ENCODE measurements around the gene BPIFB6.
"Not testable (repeated sequence)": the region's sequence is repeated elsewhere in the genome, so short reads cannot be mapped to it uniquely, and the experiment has no call there.

BPIFB6 gene

DNA sequence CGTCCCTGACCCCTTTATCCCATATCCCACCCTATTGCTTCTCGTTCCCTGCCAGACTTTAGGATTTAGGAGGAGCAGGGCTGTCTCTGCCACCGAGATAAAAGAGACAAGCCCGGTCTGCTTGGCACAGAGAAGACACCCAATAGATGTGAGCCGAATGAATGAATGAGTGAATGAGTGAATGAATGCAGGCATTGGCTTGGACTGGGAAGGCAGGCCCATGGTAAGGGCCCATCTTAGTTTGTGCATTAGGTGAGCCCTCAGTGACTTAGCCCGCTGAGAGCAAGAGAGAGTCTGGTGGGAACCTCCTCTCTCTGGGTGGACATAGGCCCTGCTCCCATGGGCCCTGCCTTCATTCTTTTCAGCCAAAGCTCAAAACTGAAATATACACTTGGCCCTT is 879 bp upstream of the BPIFB6 start:
- no peak for DNase-seq

DNA sequence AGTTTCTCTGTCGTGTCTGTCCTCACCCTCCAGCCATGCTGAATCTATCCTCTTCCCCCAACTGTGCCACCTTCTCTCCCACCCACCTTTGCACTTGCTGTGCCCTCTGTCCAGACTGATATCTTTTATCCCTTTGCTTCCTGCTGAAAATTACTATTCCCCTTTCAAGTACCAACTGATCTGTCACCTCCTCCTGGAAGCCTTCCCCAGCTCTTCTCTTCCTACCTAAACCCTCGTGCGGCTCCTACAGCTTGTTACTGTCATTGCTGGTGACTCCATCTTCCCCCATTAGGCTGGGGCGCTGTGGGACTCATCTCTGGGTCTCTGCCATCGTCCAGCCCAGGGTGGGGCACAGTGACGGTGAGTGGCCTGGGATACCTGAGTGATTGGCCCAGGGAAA is 1.1 kb downstream of the BPIFB6 start:
- DNase-seq, result no peak

DNA sequence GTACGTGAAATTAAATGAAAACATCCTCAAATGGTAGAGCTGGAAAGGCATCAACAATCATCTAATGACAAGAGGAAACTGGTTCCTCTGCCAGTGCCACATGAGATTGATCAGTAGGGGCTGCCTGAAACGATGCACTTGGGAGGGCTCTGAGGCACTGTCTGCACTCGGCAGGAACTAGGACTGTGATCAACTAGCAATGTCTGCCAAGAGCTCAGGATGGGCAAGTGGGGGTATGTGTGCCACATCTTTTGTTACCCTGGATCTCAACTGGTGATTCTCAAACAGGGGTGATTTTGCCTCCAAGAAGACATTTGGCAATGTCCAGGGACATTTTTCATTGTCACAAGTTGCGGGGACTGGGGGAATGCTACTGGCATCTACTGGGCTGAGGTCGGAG is 1.9 kb downstream of the BPIFB6 start:
- DNase-seq, result no peak

DNA sequence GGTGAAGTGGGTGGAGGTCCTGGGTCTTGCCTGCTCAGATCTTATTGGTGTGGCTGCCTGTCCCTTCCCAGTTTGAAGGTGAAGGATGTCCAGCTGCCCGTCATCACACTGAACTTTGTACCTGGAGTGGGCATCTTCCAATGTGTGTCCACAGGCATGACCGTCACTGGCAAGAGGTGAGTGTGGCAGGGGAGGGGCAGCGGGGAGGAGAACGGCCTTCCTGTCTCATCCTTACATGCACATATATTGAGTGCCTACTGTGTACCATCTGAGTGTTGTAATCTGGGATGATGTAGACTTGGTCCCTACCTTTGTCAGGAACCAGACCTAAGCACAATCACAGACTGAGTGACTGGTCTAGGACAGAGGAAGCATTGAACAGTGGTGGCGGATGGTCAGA is 2.7 kb downstream of the BPIFB6 start:
- no peak for DNase-seq

DNA sequence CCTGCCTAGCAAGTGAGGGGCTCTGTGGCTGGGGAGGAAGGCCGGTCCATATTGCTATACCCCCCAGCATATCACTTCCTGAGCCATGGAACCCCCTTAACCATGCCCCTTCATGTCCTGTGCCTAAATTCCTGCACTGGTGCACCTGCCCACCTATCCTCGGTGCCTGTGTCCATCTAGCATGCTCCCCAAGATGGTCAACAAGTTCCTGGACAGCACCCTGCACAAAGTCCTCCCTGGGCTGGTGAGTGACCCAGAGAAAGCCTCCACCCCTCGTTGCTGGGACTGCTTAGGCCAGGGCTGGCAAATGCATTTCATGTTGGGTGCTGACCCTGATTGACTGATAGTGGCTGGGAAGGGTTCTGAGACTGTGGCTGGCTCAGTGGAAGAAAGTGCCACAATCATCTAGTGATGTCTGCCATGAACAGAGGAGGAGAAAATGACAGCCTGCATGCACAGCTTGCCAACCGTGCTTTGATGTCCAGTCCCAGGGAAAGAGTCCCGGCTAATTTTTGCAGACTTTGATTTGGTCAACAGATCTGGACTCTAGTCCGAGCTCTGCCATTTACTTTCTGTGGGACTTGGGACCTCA is 3.5 kb downstream of the BPIFB6 start:
- no peak for DNase-seq

DNA sequence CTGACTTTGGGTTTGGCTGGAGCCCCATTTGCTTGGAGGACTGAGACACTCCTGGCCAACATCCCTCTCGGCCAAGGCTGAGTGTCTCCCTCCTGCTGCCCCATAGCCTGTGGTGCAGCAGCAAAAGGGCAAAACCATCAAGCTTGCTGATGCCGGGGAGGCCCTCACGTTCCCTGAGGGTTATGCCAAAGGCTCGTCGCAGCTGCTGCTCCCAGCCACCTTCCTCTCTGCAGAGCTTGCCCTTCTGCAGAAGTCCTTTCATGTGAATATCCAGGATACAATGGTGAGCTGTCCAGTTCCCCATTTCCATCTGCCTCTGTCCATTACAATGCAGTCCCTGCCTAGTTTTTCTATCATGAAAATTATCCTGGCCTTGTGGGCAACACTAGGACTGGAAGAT is 6.0 kb downstream of the BPIFB6 start:
- no peak for DNase-seq

DNA sequence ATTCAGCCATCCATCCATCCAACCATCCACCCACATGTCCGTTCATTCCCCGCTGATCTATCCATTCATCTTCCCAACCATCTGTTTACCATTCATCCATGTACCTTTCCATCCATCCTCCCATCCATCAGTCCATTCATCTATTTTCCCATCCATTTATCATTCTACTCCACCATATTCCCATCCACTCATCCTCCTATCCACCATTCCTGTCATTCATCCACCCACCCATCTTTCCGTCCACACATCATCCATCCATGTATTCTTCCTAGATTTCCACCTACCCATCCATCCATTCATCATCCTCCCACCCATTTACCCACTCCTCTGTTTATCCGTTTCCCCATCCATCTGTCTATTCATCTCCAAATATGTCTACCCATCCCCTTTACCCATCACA is 6.8 kb downstream of the BPIFB6 start:
- DNase-seq, result no peak

DNA sequence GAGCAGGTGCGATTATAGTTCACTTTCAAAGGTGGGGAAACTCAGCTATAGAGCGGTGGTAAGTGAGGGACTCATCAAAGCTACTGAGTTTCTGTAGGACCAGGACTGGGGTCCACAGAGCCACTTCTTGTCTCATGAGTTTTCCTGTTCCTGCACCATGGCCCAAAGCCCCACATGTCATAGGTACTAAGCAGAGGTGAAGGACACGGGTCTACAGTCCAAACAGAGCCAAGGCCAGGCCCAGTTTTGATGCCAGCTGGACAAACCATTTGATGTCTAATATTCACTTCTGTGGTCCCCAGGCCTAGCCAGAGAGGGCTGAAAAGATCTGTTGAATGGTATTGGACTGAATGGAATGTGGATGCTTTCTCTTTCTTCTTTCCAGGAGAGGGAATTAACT is 11.0 kb downstream of the BPIFB6 start:
- no peak for DNase-seq

DNA sequence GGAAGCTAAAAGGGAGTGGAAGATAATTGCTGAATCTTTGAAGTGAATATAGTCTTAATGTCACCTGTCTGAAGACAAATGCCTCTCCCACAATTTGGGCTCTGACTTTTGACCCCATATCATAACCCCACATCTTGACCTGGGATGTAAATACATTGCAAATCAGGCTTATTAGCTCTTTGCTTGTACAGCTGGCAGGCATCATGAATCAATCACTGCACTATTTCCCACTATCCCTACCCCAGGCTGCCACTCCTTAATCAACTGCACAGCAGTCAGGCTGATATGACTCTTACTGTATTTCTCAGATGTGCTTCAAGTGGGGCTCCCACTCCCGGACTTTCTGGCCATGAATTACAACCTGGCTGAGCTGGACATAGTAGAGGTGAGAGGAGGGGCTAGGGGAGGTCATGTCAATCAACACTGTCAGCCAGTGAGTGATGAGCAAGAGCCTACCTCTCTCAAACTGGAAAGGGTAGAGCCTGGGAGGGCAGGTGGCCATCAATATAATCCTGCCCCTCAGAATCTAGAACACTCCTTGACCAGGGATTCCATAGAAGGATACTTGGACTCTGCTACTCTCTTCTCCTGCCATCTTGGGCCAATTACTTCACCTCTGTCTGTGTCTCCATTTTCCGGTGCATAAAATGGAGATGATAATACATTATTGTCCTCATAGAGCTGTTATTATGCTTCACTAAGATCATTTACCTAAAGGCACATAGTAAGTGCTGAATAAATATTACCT is 11.7 kb downstream of the BPIFB6 start:
- no peak for DNase-seq

DNA sequence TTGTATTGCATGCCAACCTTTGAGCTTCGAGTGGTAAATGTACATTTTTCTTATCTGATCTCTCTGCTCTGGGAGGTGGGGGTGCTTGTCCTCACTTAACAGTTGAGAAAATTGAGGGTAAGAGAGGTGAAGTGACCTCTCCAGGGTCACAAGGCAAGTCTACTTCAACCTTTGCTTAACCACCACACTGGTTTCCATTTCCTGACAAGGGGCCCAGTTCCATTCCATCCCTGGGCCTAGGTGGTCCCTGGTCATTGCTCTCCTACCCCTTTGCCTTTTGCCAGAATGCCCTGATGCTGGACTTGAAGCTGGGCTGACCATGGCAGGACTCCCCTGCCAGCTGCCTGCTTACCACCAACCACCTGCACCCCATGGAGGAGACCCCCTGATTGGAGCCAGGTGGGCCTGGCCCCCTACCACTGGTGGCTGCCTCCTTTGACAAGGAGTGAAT is 12.3 kb downstream of the BPIFB6 start:
- no peak for DNase-seq

DNA sequence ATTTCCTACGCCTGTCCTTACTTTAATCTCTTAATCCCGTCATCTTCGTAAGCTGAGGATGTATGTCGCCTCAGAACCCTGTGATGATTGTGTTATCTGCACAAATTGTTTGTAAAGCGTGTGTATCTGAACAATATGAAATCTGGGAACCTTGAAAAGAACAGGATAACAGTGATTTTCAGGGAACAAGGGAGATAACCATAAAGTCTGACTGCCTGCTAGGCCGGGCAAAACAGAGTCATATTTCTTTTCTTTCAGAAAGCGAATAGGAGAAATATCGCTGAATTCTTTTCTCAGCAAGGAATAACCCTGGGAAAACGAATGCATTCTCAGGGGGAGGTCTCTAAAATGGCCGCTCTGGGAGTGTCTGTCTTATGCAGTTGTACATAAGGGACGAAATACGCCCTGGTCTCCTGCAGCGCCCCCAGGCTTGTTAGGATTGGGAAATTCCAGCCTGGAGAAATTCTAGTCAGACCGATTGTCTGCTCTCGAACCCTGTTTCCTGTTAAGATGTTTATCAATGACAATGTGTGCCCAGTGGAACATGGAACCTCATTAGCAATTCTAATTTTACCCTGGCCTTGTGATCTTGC is 13.8 kb downstream of the BPIFB6 start:
- not testable (repeated sequence) for DNase-seq

DNA sequence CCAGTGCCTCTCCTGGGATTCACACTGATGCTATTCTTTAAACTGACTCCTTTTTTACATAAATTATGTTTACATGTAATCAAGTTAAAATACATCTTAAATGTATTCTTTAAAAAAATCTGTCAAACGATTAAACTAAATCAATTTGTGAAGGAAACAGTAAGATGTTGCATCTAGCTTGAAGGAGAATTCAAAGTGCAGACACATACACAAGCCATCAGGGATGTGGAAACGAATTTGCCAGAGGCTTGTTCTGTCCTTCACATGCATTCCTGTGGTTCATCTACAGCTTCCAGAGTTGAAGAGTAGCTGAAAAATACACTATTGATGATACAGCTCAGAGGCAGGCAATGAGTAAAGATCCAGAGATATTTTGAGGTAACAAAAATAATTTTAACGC is 15.0 kb downstream of the BPIFB6 start:
- DNase-seq, result no peak

DNA sequence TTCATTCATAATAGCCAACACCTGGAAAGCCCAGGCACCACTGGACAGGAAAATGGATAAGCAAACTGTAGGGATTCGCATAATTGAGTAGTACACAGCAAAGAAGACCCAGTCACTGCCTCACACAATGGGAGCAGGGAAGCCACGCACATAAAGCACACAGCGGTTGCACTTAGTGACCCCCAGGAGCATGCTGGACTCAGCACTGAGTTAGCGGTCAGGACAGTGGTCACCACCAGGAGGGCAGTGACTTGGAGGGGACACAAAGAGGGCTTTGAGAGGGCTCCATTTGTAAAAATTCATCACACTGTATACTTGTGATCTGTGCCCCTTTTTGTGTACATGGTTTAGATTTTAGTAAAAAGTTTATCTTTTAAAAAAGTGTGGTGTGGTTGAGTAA is 19.9 kb downstream of the BPIFB6 start:
- DNase-seq, result no peak

DNA sequence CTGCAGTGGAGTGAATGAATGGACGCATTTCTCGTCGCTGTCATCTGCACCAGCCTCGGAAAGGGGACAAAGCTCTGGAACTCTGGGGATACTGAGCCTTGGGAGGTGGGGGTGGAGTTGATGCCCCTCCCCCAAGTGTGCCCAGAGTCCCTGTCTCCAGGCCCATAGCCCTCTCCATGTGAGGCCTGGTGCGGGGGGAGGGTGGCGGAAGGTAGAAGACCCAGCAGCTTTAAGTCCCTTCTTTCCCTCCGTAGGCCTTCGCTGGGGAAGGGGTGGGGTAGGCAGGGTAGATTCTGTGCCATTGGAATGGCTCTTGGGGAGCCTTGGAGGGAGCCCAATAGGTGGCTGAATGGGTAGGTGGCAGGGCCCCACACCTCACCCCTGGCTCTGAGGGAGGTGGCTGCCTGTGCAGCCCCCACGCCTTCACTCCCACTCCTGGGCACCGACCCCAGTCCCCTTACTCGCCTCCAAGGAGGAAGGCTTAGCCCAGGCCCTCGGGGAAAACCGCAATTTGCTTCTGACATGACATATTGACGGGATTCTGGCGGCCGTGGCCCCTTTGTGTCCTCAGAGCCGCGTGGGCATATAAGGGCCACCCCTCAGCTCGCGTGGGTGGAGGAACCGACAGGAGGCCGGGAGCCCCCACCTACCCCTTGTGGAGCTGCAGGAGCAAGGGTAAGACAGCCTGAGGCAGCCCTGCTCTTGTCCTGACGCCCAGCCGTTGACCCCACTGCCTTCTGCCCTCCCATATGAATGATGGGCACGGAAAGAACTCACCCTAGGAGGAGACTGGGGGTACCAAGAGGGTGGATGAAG is 22.1 kb downstream of the BPIFB6 start, which contains the start of gene BPIFB3:
TSS of gene BPIFB3 (plus strand) at position 613 of the 816 bp plus-strand sequence. CDS start 1,533 bp downstream, outside the sequence.
- no peak for DNase-seq

DNA sequence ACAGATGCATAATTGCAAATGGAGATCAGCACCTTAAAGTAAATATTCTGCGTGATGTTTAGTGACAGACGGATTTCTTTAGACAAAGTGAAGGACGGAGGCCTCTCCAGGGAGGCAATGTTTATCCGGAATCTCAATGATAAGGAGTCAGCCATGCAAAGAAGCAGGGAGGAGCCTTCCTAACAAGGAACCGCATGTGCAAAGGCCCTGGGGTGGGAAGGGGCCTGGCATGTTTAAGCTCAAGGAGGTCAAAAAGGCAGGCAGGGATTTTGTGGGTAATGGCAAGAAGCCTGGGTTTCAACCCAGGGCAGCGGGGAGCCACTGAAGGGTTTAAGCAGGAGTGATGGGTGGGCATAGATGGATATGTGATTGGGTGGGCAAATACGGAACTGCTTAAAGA is 22.9 kb downstream of the BPIFB6 start:
- DNase-seq, result no peak

DNA sequence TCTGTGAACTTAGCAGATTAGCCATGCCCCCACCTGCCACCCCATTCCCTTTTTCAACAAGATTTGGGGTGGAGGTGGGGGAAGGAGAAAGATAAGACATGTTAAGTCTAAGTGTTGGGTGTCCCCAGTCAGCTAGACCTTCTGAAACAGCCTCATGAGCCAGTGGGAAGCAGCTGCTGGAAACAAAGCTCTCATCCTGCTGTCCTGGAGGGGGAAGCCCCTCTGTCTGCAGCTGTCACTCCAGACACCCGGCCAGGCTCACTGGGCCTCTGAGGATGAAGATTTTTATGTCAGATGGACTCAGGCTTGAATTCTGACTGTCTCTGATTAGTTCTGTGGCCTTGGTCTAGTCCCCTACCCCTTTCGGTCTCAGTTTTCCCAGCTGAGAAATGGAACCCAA is 23.3 kb downstream of the BPIFB6 start:
- no peak for DNase-seq

DNA sequence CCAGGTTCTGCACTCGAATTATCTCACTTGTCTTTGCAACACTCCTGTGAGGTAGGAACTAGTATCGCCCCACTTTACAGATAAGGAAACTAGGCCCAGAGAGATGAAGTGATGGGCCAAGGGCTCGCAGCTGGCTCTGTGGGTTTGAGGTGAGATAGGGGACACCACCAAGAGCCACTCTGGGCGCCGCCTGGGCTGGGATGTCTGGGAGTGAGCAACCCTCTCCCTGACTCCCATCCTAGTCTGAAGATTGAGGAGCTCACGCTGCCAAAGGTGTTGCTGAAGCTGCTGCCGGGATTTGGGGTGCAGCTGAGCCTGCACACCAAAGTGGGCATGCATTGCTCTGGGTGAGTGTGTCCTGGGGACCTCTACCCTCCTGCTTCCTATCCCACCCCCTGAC is 27.7 kb downstream of the BPIFB6 start:
- no peak for DNase-seq

DNA sequence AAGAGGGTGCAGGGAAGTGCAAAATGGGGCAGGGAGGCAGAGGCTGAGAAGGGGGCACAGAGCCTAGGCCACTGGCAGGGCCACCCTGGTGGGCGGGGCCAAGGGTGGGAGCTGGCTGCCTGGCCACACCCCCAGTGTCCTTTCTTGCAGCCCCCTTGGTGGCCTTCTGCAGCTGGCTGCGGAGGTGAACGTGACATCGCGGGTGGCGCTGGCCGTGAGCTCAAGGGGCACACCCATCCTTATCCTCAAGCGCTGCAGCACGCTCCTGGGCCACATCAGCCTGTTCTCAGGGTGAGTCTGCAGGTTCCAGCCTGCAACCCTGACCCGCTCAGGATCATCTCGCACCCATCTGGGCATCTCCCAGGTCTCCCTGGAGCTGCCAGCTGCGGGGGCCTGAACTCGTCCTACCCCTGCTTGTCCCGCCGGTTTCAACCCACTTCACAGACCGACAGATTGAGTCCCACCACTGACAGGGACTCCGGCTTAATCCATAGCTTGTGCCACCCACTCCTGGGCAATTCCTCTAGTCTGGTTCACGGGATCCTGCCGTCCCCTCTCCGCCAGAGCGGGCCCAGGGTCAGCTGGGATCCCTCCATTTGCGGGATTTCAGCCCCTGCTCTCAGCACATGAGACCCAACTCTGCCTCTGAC is 28.4 kb downstream of the BPIFB6 start:
- no peak for DNase-seq

DNA sequence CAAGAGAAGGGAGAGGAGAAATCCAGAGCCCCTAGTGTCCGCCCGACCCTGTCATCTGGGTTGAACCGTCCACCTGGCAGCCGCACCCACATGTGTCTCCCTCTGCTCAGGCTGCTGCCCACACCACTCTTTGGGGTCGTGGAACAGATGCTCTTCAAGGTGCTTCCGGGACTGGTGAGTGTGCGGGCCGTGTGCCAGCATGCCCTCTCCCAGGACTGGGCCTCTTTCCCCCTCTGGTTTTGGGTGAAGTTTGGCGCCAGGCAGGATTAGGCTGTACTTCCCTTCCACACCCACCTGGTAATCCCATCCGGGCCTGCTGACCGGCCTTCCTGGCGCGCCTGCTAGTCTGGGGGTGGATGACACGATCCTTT is 30.2 kb downstream of the BPIFB6 start:
- DNase-seq, result no peak

DNA sequence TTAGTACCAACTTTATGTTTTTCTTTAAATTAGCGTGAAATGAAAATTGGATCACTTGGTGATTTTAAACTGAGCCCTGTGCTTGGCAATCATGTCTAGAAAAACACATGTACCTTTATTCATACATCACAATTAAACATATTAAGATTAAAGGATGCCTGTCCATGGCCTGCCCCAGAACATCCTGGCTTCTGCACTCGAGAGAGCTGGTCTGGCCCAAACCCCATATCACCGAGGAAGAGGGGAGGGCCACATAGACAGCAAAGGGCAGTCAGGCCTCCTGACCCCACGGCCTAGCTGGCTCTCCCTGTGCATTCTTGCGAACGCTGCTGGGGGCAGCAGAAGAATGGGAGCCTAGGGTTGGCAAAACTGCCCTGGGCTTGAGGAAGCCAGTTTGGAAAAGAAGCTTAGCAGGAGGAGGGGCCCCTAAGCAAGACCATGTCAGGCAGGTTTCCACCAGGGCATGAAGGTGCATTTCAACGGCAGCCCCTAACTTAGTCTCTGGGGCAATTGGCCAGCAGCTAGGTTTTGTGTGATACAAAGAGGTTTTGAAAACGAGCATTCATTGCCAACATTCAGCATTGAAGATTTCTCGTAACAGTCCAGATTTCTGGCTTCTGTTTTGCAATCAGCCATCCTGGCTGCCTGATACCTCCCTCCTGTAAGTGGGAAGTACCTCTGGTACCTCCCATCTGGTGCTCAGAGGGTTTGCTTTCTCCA is 30.8 kb downstream of the BPIFB6 start:
- no peak for DNase-seq

DNA sequence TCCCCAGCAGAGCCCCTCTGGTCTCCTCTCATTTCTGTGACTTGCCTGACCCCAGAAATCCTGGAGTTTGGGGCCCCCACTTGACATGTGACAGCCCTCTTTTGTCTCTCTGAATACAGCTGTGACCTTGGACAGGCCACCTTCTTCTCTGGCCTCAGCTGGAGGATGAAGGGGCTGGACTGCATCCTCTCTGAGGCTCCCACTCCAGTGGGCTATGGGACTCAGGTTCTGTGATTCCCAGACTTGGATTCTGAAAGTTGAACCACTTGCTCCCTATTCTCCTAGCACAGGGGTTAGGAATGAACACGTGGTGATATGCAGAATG is 31.3 kb downstream of the BPIFB6 start:
- no peak for DNase-seq

DNA sequence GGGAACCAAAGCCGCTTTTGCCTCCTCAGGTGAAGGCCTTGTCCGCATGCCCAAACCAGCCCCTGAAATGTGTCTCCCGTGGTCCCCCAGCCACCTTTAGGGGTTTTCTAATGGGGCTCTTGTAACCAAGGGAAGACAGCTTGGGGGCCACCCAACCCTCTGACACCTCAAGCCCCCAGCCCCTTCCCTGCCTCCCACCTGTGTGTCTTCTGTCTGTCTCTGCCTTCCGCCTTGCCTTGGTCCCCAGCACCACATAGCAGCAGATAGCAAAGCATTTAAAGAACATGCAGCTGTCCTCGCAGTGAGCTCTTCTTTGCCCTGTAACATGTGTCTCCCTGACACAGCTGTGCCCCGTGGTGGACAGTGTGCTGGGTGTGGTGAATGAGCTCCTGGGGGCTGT is 31.8 kb downstream of the BPIFB6 start:
- DNase-seq, result no peak

All from SW 1271 (cell line).